ENCODE results near the gene COX4I1. TPM values are rescaled to one million over a fixed set of nuclear protein-coding genes. Genes with fewer than 3 reads are reported as not detected.

Gene COX4I1
- total RNA-seq, 2 donors from 2014 or later = 436 to 471 TPM

DNA sequence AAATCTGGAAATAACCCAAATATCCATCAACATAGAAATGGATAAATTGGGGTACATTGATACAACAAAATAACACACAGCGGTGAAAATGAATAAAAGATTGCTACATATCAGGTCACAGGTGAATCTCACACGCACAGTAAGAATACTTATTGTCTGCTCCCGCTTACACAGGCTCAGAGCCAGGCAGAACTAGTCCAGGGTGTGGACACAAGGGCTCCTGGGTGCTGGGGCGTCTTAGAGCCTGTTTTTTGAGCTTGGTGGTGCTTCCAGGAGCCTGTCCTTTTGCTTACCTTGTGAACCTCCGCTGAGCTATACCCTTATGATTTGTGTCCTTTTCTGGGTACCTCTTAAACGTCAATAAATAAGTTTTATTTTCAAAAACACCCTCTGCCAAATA lies 28.8 kb upstream of the COX4I1 start:
- TF ChIP-seq, protein P1, sequence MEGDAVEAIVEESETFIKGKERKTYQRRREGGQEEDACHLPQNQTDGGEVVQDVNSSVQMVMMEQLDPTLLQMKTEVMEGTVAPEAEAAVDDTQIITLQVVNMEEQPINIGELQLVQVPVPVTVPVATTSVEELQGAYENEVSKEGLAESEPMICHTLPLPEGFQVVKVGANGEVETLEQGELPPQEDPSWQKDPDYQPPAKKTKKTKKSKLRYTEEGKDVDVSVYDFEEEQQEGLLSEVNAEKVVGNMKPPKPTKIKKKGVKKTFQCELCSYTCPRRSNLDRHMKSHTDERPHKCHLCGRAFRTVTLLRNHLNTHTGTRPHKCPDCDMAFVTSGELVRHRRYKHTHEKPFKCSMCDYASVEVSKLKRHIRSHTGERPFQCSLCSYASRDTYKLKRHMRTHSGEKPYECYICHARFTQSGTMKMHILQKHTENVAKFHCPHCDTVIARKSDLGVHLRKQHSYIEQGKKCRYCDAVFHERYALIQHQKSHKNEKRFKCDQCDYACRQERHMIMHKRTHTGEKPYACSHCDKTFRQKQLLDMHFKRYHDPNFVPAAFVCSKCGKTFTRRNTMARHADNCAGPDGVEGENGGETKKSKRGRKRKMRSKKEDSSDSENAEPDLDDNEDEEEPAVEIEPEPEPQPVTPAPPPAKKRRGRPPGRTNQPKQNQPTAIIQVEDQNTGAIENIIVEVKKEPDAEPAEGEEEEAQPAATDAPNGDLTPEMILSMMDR (conservative IDR thresholded peaks at IDR 0.05) = no peak
- 92 to 96% methylated on average over 4 to 6 of the region's 6 CpGs for WGBS, 2 experiments (ENCODE audit: insufficient coverage in 1 of 2, insufficient read length in 1 of 2)
- Histone ChIP-seq H3K27ac (ENCODE audit: low read depth, low read length) (no peak overlapping the region), H3K4me3 (ENCODE audit: low read length) (no peak overlapping the region), H3K9ac (ENCODE audit: extremely low read depth, low read length, poor library complexity, severe bottlenecking) (no peak overlapping the region), H3K27me3 (ENCODE audit: control insufficient read depth, insufficient read depth, low read length, poor library complexity, severe bottlenecking) (no peaks in the 10 kb centered on the region), H3K9me3 (ENCODE audit: control insufficient read depth, low read length) (no peaks in the 10 kb centered on the region), H3K4me1 (ENCODE audit: control insufficient read depth, insufficient read depth, low read length) (peaks cover 5% of the 10 kb centered on the region), H3K36me3 (ENCODE audit: control insufficient read depth, insufficient read depth, low read length) (peaks cover 11% of the 10 kb centered on the region)
- Mint-ChIP-seq H3K9me3 (no peaks in the 10 kb centered on the region), H3K27ac (no peak overlapping the region), H3K27me3 (ENCODE audit: insufficient read depth) (peaks cover 2% of the 10 kb centered on the region), H3K4me1 (peaks cover 9% of the 10 kb centered on the region), H3K4me3 (no peak overlapping the region), H3K36me3 (ENCODE audit: low read depth) (peaks cover 37% of the 10 kb centered on the region)
- no peak for DNase-seq

GRCh38 chr16:85773044-85773443 lies 26.5 kb upstream of the COX4I1 start:
- 90 to 95% methylated on average over 5 to 6 of the region's 6 CpGs for WGBS, 2 experiments (ENCODE audit: insufficient coverage in 1 of 2, insufficient read length in 1 of 2)
- TF ChIP-seq, protein P1 (conservative IDR thresholded peaks at IDR 0.05) = no peak
- no peak overlapping the region for H3K4me3 ChIP-seq (ENCODE audit: low read length)
- peaks cover 46% of the 10 kb centered on the region for H3K36me3 Mint-ChIP-seq (ENCODE audit: low read depth)
- H3K9me3 Mint-ChIP-seq = no peaks in the 10 kb centered on the region
- peaks cover 32% of the 10 kb centered on the region for H3K36me3 ChIP-seq (ENCODE audit: control insufficient read depth, insufficient read depth, low read length)
- H3K4me1 ChIP-seq (ENCODE audit: control insufficient read depth, insufficient read depth, low read length) = peaks cover 4% of the 10 kb centered on the region
- peaks cover 7% of the 10 kb centered on the region for H3K4me1 Mint-ChIP-seq
- H3K9me3 ChIP-seq (ENCODE audit: control insufficient read depth, low read length) = no peaks in the 10 kb centered on the region
- no peak overlapping the region for H3K4me3 Mint-ChIP-seq
- H3K27me3 Mint-ChIP-seq (ENCODE audit: insufficient read depth) = no peaks in the 10 kb centered on the region
- no peaks in the 10 kb centered on the region for H3K27me3 ChIP-seq (ENCODE audit: control insufficient read depth, insufficient read depth, low read length, poor library complexity, severe bottlenecking)
- no peak for DNase-seq
- H3K27ac Mint-ChIP-seq = no peak overlapping the region
- H3K27ac ChIP-seq (ENCODE audit: low read depth, low read length) = no peak overlapping the region
- H3K9ac ChIP-seq (ENCODE audit: extremely low read depth, low read length, poor library complexity, severe bottlenecking) = no peak overlapping the region

DNA sequence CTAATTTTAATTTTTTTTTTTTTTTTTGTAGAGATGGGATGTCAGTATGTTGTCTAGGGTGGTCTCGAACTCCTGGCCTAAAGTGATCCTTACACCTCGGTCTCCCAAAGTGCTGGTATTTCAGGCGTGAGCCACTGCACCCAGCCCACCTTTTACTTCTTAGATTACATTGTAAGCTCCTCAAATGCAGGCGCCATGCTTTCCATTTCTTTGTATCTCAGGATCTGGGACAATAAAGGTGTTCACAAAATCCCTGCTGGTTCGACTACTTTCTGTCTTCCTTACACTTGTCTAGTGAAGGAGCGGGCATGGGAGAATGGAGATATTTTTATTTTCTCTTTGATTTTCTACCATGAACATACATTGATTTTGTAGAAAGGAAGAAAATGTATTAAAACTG lies 25.4 kb upstream of the COX4I1 start:
- H3K9ac ChIP-seq (ENCODE audit: extremely low read depth, low read length, poor library complexity, severe bottlenecking) = no peak overlapping the region
- H3K4me1 ChIP-seq (ENCODE audit: control insufficient read depth, insufficient read depth, low read length) = no peaks in the 10 kb centered on the region
- H3K27ac ChIP-seq (ENCODE audit: low read depth, low read length) = no peak overlapping the region
- TF ChIP-seq, protein P1 (conservative IDR thresholded peaks at IDR 0.05) = no peak
- no peaks in the 10 kb centered on the region for H3K27me3 ChIP-seq (ENCODE audit: control insufficient read depth, insufficient read depth, low read length, poor library complexity, severe bottlenecking)
- no peak overlapping the region for H3K4me3 ChIP-seq (ENCODE audit: low read length)
- DNase-seq = no peak
- H3K9me3 ChIP-seq (ENCODE audit: control insufficient read depth, low read length) = no peaks in the 10 kb centered on the region
- peaks cover 43% of the 10 kb centered on the region for H3K36me3 ChIP-seq (ENCODE audit: control insufficient read depth, insufficient read depth, low read length)
- H3K4me1 Mint-ChIP-seq = no peaks in the 10 kb centered on the region
- H3K4me3 Mint-ChIP-seq = no peak overlapping the region
- peaks cover 57% of the 10 kb centered on the region for H3K36me3 Mint-ChIP-seq (ENCODE audit: low read depth)
- 97 to 100% methylated on average over 3 to 5 of the region's 6 CpGs for WGBS, 2 experiments (ENCODE audit: insufficient coverage in 1 of 2, insufficient read length in 1 of 2)
- H3K27me3 Mint-ChIP-seq (ENCODE audit: insufficient read depth) = no peaks in the 10 kb centered on the region
- no peak overlapping the region for H3K27ac Mint-ChIP-seq
- H3K9me3 Mint-ChIP-seq = no peaks in the 10 kb centered on the region

Data from endodermal cell (in vitro differentiated cells).